Muscle of leg (tissue), 11 donors: ENCODE measurements around the gene CEP72. TPM values are rescaled to one million over a fixed set of nuclear protein-coding genes. Genes with fewer than 3 reads are reported as not detected.
A peak's percentile ranks its signal among the peaks of the same experiment; 100 is the strongest.

ENCODE experiments used
- DNase-seq: peaks from one replicate; pipeline ENCODE4 v3.0.0; 2013
- H3K27ac ChIP-seq: one replicate; pipeline ENCODE4 v1.5.1; 2013; ENCODE audit warnings: mild to moderate bottlenecking, low read length, control low read depth
- H3K27me3 ChIP-seq: one replicate; pipeline ENCODE4 v1.6.1; 2013; ENCODE audit warnings: low read length; ENCODE audit not compliant: control insufficient read depth, insufficient read depth
- H3K36me3 ChIP-seq: one replicate; pipeline ENCODE4 v1.6.1; 2013; ENCODE audit warnings: low read length; ENCODE audit not compliant: control insufficient read depth, insufficient read depth
- H3K4me1 ChIP-seq: one replicate; pipeline ENCODE4 v1.6.1; 2013; ENCODE audit warnings: low read length; ENCODE audit not compliant: control insufficient read depth, insufficient read depth
- H3K4me3 ChIP-seq: one replicate; pipeline ENCODE4 v1.5.1; 2013; ENCODE audit warnings: low read length, control low read depth
- H3K9me3 ChIP-seq: replicated peaks from 2 replicates; pipeline ENCODE4 v1.6.1; 2013; ENCODE audit warnings: low read depth, low read length; ENCODE audit not compliant: control insufficient read depth
- WGBS: methylation state at CpG from one replicate; pipeline ENCODE4 v1.1.5; 2013; ENCODE audit warnings: missing lambda C conversion rate; ENCODE audit not compliant: insufficient coverage; 5-methylcytosine and 5-hydroxymethylcytosine counted together
- polyA plus RNA-seq, 8 donors: library from polyadenylated mRNA; unstranded; fragments of 120-200 nt; gene quantifications; one replicate each; pipeline versions ENCODE4 v1.2.1 to v1.2.3, GENCODE V29; 2013; ENCODE audit warnings: inconsistent platforms in 1 of 8, low replicate concordance in 1 of 8; ENCODE audit not compliant: insufficient read length in 8 of 8, insufficient read depth in 1 of 8
- total RNA-seq: library from RNA; stranded (reverse); fragments of 120-200 nt; gene quantifications from one replicate; pipeline ENCODE4 v1.2.4, GENCODE V29; 2013

CEP72 gene
- total and polyA plus RNA-seq, 9 donors, result 3.0 to 5.1 (median 4.1) TPM

DNA sequence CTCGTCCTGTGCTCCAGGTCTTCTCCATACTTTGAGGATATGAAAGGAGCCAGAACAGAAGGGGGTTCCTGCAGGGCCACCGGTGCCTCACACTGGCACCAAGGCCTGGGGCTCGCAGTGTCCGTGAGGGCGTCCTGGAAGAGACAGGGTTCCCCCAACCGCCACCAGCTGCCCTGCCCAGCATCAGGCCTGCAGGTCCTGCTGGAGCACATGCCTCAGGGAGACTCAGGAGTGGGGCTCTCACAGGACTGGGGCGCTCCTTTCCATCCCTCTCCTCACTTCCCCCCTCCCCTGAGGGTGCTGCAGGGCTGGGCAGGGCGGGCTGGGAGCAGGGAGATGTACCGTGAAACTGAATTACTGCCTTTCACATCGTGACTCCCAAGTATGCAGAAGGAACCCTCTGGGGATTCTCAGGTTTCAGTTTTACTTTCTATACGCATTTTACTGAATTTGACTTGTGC lies 31.7 kb downstream of the CEP72 start:
- Histone ChIP-seq H3K27ac (no peak overlapping the region), H3K9me3 (no peaks in the 10 kb centered on the region), H3K36me3 (peaks cover 43% of the 10 kb centered on the region), H3K4me1 (peaks cover 14% of the 10 kb centered on the region), H3K4me3 (no peak overlapping the region), H3K27me3 (no peaks in the 10 kb centered on the region)
- 80% methylated on average over 7 of the region's 11 CpGs for WGBS
- DNase-seq, result peak; percentile 63

GRCh38 chr5:644509-644908 lies 32.4 kb downstream of the CEP72 start:
- no peaks in the 10 kb centered on the region for H3K9me3 ChIP-seq
- H3K27ac ChIP-seq, result no peak overlapping the region
- WGBS, result 66% methylated on average over 5 of the region's 13 CpGs
- H3K4me3 ChIP-seq, result no peak overlapping the region
- DNase-seq, result no peak
- H3K27me3 ChIP-seq, result no peaks in the 10 kb centered on the region
- peaks cover 14% of the 10 kb centered on the region for H3K4me1 ChIP-seq
- H3K36me3 ChIP-seq, result peaks cover 39% of the 10 kb centered on the region

DNA sequence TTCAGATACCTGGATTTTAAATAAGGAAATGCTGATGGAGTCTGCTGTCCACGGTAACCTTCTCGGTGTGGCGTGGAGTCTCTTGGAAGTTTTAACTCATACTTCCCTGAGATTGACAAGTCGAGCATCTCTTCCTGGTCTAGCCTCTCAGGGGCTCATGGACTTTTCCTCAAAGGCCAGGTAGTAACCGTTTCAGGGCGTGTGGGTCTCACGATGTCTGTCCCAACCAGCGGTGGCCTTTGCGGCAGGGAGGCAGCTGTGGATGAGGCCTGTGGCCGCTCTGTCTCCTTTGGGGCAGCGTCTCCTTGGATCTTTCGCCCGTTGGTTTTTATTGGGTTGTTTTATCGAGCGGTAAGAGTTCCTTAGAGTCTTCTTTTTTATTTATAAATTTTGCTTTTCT lies 32.8 kb downstream of the CEP72 start:
- Histone ChIP-seq H3K4me1 (peaks cover 14% of the 10 kb centered on the region), H3K9me3 (no peaks in the 10 kb centered on the region), H3K4me3 (no peak overlapping the region), H3K27me3 (no peaks in the 10 kb centered on the region), H3K27ac (no peak overlapping the region), H3K36me3 (peaks cover 35% of the 10 kb centered on the region)
- DNase-seq, result no peak
- 78% methylated on average over 9 of the region's 15 CpGs for WGBS

DNA sequence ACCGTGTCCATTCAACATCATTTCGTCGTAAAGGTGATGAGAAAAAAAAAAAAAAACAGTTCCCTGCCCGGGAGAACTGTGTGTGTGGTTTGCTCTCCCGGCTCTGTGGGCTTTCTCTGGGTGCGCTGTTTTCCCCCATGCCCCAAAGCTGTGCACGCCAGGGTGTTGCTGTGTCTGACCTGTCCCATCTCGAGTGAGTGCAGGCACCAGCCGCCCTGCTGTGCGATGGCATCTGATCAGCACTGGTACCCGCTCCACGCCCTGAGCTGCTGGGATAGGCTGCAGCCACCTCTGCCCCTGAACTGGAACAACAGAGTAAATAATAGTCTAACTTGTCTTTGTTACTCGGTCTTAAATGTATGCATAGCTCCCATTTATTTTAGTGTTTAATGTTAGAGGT lies 33.3 kb downstream of the CEP72 start:
- no peak overlapping the region for H3K4me3 ChIP-seq
- no peaks in the 10 kb centered on the region for H3K9me3 ChIP-seq
- H3K36me3 ChIP-seq, result peaks cover 30% of the 10 kb centered on the region
- peaks cover 14% of the 10 kb centered on the region for H3K4me1 ChIP-seq
- H3K27me3 ChIP-seq, result no peaks in the 10 kb centered on the region
- no peak for DNase-seq
- H3K27ac ChIP-seq, result no peak overlapping the region
- 93% methylated on average over 9 of the region's 13 CpGs for WGBS

DNA sequence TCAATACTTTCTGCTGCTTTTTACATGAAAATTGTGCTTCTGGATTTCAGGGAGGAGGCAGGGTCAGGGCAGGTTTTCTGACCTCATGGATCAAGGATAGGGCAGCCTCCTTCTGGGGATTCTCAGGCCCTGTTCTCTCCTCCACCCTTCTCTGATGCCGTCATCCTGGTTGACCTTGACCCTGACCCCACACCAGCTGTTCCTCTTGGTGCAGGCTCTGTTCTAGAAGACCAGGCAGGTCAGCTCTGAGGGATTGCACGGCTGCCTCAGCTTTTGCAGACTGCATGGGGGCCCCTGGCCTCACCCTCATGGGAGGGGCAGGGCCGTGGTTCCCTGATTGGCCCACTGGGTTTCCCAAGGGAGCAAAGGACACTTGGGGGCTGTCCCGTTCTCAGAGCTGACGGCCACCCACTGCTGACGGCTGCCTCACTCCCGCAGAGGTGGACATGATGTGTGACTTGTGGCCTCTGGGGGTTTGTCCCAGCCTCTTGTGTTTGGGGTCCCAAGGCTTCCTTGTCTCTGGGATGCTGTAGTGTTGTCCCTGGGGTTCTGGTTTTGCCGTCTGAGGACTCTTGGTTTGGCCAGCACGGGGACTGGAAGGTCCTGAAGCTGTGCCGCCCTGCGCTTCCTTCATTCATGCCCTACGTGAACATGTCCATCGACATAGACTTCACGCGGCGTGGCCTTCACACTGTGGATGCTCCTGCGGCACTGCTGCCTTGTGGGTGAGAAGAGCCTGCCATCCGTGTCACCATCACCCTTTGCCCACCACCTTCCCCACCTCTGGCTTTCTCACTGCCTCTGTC lies 34.5 kb downstream of the CEP72 start:
- H3K4me3 ChIP-seq, result no peak overlapping the region
- H3K36me3 ChIP-seq, result peaks cover 19% of the 10 kb centered on the region
- no peaks in the 10 kb centered on the region for H3K9me3 ChIP-seq
- H3K4me1 ChIP-seq, result peaks cover 14% of the 10 kb centered on the region
- no peak for DNase-seq
- H3K27ac ChIP-seq, result no peak overlapping the region
- 94% methylated on average over 15 of the region's 18 CpGs for WGBS
- no peaks in the 10 kb centered on the region for H3K27me3 ChIP-seq

DNA sequence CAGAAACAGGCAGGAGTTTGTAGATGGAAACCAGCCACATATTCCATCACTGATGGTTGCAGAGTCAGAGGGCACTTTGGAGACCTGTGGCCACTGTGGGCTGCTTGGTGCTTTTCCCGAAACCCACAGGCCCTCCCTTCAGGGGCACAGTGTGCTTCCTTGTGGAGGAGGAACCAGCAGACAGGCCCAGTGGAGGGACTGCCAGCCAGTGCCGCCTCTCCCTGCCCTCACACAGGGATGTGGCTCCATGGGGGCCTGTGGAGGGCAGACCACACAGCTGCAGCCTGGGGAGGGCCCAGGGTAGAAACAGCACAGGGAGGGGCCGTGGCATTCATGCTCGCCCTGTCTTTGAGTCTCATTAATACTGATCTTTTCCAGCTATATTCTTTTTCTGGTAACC lies 35.2 kb downstream of the CEP72 start:
- no peaks in the 10 kb centered on the region for H3K9me3 ChIP-seq
- no peak for DNase-seq
- peaks cover 19% of the 10 kb centered on the region for H3K36me3 ChIP-seq
- no peak overlapping the region for H3K4me3 ChIP-seq
- H3K27ac ChIP-seq, result no peak overlapping the region
- no peaks in the 10 kb centered on the region for H3K27me3 ChIP-seq
- H3K4me1 ChIP-seq, result peaks cover 14% of the 10 kb centered on the region
- WGBS, result 100% methylated on average over 2 of the region's 4 CpGs

DNA sequence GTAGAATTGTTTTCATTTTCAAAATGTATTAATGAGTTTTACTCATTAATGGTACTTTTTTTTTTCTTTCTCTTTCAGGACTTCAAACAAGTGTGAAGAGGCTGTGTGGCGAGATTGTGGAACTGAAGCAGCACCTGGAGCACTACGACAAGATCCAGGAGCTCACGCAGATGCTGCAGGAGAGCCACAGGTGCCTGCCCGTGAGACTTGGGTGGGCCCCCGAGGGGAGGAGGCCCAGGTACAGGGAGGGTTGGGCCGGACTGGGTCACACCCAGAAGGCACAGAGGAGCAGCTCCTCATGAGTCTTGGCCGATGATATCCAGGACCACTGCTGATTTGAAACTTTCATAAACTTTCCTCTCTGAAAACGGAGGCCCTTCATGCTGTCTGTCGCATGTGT lies 35.6 kb downstream of the CEP72 start:
- H3K4me3 ChIP-seq, result no peak overlapping the region
- WGBS, result 95% methylated on average over 7 of the region's 9 CpGs
- H3K27me3 ChIP-seq, result no peaks in the 10 kb centered on the region
- H3K4me1 ChIP-seq, result peaks cover 12% of the 10 kb centered on the region
- H3K9me3 ChIP-seq, result no peaks in the 10 kb centered on the region
- H3K27ac ChIP-seq, result no peak overlapping the region
- H3K36me3 ChIP-seq, result peaks cover 19% of the 10 kb centered on the region
- no peak for DNase-seq

DNA sequence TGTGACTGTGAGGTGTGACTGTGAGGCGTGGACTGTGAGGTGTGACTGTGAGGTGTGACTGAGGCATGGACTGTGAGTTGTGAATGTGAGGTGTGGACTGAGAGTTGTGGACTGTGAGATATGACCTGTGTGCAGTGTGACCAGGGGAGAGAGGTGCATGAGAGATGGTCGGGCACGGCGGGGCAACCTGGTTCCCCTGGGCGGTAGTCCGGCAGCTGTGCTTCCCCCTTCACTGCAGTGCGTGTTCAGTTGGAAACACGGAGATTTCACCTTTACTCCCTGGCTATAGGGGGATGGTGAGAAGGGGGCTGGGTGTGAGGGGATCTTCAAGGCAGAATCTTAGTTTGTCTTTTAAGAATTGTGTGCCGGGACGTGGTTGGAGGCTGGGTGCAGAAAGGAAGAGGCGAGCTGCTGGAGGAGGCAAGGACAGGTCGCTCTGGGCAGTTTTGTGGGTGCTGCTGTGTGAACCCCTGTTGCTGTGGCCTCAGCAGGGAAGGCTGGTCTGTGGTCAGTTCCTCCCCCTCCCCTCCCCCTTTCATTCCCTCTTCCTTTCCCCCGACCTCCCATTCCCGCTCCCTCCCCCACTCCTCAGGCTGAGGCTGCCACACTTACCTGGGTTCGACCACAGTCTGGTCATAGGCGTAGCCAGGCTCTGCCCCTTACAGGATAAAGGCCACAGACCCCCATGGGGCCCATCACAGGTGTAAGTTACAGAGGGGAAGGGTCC lies 39.3 kb downstream of the CEP72 start:
- H3K27me3 ChIP-seq, result no peaks in the 10 kb centered on the region
- no peaks in the 10 kb centered on the region for H3K9me3 ChIP-seq
- no peak overlapping the region for H3K4me3 ChIP-seq
- no peak for DNase-seq
- H3K36me3 ChIP-seq, result peaks cover 19% of the 10 kb centered on the region
- no peaks in the 10 kb centered on the region for H3K4me1 ChIP-seq
- H3K27ac ChIP-seq, result no peak overlapping the region
- WGBS, result 67% methylated on average over 2 of the region's 16 CpGs

- H3K27ac ChIP-seq, result no peak overlapping the region
- DNase-seq, result no peak
- no peaks in the 10 kb centered on the region for H3K9me3 ChIP-seq
- 94% methylated on average over 6 of the region's 8 CpGs for WGBS
- no peaks in the 10 kb centered on the region for H3K4me1 ChIP-seq
- peaks cover 15% of the 10 kb centered on the region for H3K36me3 ChIP-seq
- H3K4me3 ChIP-seq, result no peak overlapping the region
- H3K27me3 ChIP-seq, result no peaks in the 10 kb centered on the region
Observed at GRCh38 chr5:652023-652515, 39.9 kb downstream of the CEP72 start.

DNA sequence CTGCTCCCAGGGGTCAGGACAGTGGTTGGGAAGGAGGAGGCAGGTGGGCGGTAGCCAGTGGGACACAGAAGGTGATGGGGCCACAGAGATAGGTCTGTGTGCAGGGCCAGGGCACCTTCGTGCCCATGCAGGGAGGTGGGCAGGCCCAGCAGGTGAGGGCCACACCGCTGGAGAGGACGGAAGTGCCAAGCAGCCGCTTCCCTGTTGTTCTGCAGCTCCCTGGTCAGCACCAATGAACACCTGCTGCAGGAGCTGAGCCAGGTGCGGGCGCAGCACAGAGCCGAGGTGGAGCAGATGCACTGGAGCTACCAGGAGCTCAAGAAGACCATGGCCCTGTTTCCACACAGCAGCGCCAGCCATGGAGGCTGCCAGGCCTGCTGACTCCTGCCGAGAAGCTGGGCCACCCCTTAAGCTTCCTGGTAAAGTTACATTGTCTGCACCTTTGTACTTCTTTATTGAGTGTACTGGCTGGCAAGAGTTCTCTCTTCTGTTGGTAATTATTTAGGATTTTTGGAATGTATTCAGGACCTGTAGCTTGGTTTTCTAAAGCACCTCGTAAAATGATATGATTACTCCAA lies 40.7 kb downstream of the CEP72 start:
- WGBS, result 93% methylated on average over 9 of the region's 11 CpGs
- no peaks in the 10 kb centered on the region for H3K4me1 ChIP-seq
- H3K27ac ChIP-seq, result no peak overlapping the region
- H3K9me3 ChIP-seq, result peaks cover 2% of the 10 kb centered on the region
- no peak overlapping the region for H3K4me3 ChIP-seq
- H3K36me3 ChIP-seq, result peaks cover 16% of the 10 kb centered on the region
- no peaks in the 10 kb centered on the region for H3K27me3 ChIP-seq
- DNase-seq, result no peak
